HT1080 (cell line): ENCODE results near the gene SPATA33. TPM values are rescaled to one million over a fixed set of nuclear protein-coding genes. Genes with fewer than 3 reads are reported as not detected.
A peak's percentile ranks its signal among the peaks of the same experiment; 100 is the strongest.

ENCODE experiments used
- DNase-seq: peaks from one replicate; pipeline ENCODE4 v3.0.0-alpha.2; 2015; ENCODE audit warnings: low read depth
- polyA plus RNA-seq, 2 experiments: library from polyadenylated mRNA; depleted of rRNA; stranded (reverse); fragments of >200 nt; gene quantifications; 2 replicates each; pipeline ENCODE4 v1.2.3, GENCODE V29; 2015
- total RNA-seq: library from RNA; depleted of rRNA; stranded (reverse); fragments of >200 nt; shearing (Covaris generic); gene quantifications from 2 replicates; pipeline ENCODE4 v1.2.3, GENCODE V29; 2014; rRNA removed

The SPATA33 gene
- total RNA-seq = 5.4 and 5.6 TPM in 2 replicates
- 2.9 and 5.4 TPM in 2 replicates for polyA plus RNA-seq (2015; cell fraction: cytosol; rRNA removed)
- 10.0 and 12.4 TPM in 2 replicates for polyA plus RNA-seq (2015; cell fraction: nucleus; rRNA removed)

DNA sequence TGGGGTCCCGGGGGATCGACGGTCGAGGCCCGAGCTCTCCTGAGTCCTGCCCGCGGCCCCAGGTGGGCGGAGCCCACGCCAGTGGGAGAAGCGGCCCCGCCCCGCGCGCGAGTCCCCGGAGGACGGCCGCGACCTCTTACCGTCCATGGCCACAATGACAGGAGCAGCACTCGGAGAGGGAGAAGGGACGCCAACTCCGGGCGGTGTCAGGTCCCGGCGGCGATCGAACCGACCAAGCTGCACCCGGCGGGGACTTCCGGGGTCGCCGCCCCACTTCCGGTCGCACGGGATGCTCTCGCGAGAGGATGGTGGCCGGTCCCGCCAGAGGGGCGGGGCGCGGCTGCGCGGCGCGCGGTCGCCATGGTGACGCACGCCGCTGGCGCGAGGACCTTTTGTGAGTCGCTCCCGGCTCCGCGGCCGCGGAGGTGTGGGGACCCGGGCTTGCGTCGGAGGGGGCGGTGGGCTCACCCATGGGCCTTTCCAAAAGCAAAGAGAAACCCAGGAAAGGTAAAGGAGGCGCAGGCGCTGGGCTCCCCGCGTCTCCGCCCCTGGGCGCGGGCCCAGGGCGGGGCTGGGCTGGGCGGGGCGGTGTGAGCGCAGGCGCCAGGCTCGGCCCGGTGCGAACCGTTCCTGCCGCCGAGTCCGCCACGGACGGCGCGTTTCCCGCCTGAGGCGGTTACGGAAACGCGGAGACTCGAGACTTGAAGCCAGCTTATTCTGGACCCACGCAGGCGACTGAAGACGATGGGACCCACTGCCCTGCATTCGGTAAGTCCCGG is at the start of gene SPATA33, which contains the start of gene CHMP1A:
TSS of gene SPATA33 (plus strand) at position 395 of the 779 bp plus-strand sequence. CDS start at position 471, 76 bp downstream.
TSS of gene CHMP1A (minus strand) at position 267 of the 779 bp plus-strand sequence. CDS start at position 147, 120 bp downstream.
- peak; percentile 83 for DNase-seq

DNA sequence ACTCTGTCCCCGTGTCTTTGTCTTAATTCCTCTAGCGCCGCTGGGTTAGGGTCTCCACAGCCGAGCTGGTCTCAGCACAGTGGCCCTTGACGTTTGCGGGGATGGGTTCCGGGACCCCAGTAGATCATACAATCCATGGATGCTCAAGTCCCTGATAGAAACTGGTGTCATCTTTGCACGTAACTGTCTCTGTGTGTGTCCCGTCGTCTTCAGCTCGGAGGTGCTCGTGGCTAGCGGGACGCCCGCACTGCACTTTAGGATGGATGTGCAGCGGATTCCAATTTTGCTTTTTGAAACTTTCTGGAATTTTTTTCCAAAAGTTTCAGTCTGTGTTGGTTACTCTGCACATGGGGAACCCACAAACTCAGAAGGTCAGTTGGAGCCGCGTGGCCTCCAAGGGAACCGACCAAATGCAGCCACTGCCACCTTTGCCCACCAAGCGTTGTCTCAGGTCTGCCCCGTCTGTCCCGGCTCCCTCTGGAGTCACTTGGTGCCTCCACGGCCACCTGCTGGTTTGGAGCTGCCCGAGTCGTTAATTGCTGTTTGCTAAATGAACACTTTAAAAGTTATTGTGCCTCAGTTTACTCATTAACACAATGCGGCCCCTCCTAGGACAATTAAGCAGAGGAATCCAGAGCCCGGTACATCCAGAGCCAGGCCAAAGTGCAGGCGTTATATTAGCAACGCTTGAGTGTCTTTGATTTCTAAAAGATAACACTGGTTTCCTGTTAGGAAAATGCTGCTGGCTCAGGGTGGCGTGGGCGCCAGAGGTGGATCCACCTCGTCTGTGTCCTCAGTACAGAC is 49.5 kb upstream of the SPATA33 start:
- no peak for DNase-seq

DNA sequence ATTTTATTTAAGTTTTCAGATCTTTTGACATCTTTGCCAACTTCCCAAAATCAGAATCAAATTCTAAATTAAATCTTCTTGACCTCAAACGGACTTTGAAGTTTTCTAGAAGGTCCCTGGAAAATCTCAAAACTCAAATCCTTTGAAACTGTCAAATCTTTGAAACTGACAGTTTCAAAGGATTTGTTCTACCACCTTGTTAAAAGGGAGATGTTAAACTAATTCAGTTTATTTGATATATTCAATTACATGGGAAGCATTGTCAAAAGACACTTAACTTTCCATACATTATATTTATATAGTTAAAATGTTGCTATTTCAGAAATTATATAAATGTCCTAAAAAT is 47.6 kb upstream of the SPATA33 start:
- DNase-seq = no peak

DNA sequence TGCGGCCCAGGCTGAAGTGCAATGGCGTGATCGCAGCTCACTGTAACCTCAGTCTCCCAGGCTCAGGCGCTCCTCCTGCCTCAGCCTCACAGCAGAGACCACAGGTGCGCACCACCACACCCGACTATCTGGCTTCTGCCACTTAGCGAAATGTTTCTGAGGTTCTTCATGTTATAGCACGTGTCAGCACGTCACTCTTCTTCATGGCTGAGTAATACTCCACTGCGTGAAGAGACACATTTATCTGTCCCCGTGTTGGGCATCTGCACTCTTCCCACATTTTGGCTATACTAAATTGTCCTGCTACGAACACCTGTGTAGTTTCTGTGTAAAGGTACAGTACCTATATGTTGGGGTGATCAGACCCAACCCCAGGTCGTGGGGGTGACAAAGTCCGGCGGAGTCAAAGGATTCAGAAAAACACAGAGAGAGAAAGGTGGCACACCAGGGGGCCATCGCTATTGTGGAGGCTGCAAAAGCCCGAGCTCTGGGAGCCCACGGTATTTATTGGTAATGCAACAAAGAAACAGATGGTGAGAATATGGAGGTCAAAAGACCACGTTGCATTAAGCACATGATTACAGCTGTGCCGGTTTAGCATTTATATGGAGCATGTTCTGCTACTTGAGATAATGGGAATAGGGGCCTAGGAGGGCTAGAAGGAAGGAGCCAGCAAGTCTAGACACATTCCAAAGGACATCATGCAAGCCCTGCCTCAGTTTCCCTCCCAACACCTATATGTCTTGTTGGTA is 45.0 kb upstream of the SPATA33 start:
- DNase-seq = no peak

DNA sequence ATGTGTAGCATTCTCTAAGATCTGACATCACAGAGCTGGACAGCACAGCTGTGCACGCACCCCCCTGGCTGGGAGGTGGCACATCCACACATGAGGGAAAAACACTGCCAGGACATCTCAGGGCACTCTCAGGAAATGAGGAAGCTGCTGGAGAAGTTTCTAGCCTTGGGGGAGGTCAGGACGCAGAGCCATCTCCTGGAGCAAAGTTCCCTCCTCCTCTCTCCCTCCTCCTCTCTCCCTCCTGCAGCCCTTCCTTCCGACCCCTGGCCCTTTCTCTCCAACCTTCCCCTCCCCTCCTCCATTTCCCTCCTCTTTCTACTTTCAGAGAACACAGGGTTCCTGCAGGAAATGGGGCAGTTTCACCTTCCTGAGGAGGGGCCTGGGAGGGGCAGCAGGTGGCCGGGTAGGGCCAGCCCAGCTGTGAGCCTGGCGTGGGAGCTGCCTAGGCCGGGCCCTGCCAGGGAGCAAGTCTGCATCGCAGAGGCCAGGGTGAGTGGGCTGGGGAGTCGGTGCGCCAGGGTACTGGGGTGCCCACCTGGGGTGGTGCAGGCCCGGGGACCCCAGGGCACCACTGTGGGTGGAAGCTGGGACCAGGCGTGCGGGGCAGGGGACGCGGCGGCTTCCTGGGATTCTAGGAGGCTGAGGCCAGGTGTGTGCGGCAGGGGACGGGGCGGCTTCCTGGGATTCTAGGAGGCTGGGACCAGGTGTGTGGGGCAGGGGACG is 44.2 kb upstream of the SPATA33 start, which contains the start of gene DPEP1:
TSS of gene DPEP1 (plus strand) at position 412 of the 723 bp plus-strand sequence. CDS start 16,769 bp downstream, outside the sequence.
- no peak for DNase-seq

DNA sequence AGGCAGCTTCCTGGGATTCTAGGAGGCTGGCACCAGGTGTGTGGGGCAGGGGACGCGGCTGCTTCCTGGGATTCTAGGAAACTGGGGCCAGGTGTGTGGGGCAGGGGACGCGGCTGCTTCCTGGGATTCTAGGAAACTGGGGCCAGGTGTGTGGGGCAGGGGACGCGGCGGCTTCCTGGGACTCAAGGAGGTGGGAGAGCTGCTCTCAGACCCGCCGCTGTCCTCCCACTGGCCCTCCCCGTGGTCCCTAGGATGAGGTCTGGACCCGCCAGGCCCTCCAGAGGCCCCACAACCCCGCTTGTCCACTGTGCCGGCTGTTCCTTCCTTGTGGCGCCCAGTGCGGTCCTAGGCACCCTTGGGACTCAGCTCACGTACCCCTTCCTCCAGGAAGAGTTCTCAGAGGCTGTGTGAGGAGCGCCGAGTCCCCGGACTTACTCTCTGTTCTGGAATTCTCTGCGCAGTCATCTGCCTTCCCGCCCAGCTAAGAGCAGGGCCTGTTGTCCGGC is 43.6 kb upstream of the SPATA33 start:
- DNase-seq = no peak

DNA sequence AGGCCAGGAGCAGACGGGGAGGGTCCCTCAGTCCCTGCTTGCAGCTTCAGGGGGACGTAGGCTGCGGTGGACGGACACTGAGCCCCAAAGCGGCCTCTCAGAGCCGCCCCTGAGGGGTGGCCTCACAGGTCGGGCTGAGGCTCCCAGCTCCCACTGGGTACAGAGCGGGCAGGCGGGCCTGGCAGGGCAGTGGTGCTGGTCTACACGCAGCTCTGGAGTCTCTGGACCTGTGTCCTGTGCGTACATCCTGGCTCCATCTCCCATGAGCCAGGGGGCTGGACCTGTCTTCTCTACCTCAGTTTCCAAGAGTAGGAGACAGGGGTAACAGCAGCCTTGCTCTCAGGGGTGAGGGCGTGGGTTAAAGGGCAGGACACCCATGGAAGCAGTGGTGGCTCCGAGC is 42.5 kb upstream of the SPATA33 start:
- DNase-seq = no peak

DNA sequence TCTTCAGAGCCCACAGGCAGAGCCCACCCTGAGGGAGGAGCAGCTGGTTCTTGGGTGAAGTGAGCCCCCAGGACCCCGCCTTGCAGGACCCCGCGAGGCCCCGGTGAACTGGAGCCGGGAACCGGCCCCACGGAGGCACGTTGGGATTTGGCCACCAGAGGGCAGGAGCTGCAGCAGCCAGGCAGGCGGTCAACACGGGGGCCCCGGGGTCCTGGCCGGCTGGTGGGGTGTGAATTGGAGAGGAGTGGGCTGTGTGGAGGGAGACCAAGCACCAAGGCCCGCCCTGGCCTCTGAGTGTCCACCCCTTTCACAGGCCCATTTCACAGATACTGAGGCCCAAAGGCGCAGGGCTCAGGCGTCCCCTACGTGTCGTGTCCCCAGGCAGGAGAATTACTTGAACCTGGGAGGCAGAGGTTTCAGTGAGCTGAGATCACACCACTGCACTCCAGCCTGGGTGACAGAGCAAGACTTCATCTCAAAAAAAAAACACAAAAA is 42.0 kb upstream of the SPATA33 start:
- no peak for DNase-seq

DNA sequence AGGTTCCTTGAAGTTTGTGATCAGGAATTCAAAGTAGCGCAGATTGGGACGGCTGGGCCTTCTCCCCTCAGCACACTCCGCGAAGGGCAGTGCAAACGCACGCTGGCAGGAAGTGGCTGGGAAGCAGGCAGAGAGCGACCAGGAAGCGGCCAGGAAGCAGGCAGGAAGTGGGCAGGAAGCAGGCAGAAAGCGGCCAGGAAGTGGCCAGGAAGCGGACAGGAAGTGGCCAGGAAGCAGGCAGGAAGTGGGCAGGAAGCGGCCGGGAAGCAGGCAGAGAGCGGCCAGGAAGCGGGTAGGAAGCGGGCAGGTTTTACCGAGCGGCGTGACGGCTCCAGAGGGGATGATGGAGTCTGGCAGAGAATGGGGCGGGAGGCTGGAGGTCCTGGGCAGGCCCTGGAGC is 41.0 kb upstream of the SPATA33 start:
- DNase-seq = no peak

DNA sequence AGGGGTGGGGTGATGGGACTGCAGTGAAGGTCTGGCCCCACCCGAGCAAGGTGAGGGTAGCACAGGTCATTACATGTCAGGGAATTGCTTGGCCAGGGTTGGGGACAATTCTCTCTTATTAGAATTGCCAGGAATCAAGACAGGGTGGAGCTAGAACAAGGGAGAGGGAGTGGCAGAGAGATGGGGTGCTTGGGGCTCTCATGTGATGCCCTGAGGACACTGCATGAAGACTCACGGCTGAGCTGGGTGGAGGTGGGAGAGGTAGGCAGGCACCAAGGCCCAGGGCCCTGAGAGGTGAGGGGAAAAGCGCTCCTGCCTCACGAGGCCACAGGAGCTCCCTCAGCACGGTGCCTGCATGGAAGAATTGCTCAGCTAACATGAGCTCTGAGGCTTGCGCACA is 40.6 kb upstream of the SPATA33 start:
- no peak for DNase-seq

DNA sequence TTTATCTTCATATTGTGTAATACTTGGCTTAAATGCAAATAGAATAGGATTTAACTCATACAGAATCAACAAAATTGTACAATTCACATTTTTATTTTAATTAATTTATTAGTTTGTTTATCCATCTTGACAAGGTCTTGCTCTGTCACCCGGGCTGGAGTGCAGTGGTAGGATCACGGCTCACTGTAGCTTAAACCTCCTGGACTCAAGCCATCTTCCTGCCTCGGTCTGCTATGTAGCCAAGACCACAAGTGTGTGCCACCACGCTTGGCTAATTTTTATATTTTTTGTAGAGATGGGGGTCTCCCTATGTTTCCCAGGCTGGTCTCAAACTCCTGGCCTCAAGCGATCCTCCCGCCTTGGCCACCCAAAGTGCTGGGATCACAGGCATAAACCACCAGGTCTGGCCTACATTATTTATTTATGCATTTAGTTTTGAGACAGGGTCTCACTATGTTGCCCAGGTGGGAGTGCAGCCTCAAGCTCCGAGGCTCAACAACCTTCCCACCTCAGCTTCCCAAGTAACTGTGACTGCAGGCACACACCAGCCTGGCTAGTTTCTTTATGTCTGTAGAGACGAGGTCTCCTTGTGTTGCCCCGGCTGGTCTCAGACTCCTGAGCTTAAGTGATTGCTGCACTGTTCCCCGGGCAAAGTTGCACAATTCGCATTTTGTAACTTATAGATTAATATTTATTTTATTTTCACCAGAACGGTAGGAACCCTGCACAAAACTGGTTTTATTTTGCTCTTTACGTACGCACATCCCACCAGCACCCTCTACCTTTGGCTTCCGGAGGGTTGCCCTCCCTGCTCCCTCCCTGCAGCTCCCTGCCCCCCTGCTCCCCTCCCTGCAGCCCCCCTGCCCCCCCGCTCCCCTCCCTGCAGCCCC is 39.3 kb upstream of the SPATA33 start:
- DNase-seq = no peak

DNA sequence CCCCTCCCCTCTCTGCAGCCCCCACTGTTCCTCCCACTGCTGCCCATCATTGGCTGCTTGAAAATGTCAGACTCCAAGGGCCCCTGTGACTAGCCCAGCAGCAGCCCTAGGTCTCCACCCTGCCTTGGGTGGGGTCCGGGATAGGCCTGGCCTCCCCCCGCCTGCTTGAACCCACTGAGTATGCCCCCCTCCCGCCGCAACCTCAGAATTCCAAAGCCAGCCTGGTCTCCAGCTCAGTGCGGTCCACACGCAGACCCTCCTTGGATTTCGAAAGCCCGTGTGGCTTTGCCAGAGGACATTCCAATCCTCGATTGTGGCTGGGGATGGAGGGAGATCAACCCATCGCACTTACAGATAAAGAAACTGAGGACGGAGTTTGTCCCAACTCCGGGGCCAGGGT is 37.8 kb upstream of the SPATA33 start:
- no peak for DNase-seq

DNA sequence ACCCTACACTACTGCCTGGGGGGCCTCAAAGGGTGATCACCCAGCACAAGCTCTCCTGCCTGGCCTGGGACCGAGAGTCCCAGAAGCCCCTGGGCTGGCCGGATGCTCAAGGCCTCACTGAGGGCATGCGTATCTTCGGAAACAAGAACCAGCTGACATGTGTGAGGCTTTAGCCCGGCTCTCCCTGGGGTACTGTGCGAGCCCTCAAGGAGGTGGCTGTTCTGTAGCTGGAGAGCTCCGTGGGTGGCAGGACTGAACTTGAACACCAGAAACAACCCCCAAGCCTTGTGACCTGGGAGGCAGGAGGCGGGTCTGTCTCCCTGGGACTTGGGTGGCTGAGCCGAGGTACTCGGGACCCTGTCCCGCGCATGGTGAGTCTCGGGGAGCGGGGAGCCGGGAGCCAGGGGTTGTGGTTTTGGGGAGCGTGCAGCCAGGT is 37.2 kb upstream of the SPATA33 start:
- no peak for DNase-seq

DNA sequence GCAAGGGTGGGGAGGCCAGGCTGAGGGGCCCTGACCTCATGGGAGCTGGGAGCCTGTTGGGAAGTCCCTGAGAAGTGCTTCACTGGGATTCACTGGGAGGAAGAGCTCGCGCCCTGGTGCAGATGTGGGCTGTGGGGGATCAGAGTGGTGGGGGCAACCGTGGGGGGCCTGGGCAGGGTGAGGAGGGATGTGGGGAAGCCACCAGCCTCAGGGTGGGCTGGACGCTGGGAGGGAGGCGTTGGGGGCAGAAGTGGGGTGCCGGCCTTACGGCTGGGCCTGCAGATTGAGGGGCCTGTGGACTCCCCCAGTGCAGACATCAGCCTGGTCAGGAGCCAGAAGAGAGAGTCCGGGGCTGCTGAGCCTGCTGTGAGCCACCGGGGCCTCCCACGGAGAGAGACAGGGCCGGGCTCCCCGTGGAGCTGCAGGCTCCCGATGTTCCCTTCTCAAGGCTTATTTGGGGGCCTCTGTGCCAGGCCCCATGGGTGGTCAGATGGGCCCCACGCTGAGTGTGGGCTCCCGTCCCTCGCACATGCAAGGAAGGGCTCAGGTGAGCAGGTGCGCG is 36.4 kb upstream of the SPATA33 start:
- DNase-seq = no peak

DNA sequence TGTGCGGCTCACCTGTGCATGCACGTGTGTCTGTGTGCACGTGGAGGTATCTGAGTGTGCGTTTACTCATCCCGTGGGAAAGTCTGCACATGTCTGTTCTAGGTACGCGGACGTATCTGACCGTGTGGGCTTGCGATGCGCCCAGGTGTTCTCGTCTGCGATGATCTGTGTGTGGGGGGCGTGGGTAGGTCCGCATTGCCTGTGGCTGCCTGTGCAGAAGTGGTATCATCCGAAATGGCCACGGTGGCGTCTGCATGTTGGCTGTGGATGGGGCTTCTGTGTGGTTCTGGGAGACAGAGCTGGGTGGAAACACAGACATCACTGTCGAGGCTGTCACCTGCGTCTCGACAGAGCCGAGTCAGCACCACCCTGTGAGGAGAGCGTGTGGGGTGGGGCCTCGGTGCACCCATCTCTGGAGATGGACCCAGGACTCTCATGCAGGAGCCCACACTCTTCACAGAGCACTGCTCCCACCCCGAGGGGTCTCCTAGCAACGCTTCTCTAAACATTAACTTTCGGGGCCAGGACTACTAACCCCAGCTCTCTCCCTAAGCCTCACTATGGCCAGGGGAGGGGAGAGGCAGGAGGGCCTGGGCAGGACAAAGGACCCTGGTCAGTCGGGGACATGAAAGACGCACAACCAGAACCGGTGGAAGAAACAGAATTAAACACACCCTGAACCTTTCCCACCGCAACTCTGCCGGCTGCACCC is 35.8 kb upstream of the SPATA33 start:
- no peak for DNase-seq

DNA sequence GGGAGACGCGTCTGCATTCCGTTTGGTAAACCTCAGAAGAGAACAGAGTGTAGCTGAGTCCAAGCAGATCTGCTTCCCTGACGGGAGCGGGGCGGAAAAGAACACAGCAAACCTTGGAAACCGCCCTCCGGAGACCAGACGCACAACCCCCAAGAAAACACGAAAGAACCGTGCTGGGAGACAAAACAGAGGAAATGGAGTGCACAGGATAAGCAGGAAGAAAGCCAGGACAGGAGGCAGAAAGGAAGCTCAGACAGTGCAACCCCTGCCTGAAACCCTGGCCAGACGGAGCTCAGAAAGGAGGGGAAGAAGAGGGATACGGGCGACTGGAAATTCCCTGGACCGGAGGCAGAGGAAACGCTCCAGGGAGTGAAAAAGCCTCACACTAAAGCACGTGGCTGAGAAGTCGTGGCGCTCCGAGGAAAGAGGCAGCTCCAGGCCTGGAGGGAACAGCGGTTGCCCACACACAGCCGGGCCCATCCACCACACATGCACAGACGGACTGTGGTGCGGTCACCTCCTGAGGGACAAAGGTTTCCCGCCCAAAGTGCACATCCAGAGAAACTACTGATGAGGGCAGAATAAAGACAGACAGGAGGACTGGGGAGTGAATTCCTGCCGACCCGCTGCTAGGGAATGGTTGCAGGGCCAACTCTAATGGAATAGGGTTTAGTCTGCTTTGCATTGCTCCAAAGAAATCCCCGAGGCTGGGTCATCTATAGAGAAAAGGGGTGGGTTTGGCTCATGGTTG is 34.0 kb upstream of the SPATA33 start:
- DNase-seq = no peak
